Skeletal muscle tissue (tissue), 4 donors: ENCODE data around the gene OLFM1. TPM values are rescaled to one million over a fixed set of nuclear protein-coding genes. Genes with fewer than 3 reads are reported as not detected.

ENCODE experiments used
- H3K27ac ChIP-seq: one replicate; pipeline ENCODE4 v1.7.0; 2013; ENCODE audit warnings: mild to moderate bottlenecking, low read depth, low read length, inconsistent platforms
- H3K27me3 ChIP-seq, 3 donors: one replicate each; pipeline ENCODE4 v1.7.0; 2013; ENCODE audit warnings: low read length in 3 of 3; ENCODE audit not compliant: control insufficient read depth in 3 of 3, insufficient read depth in 3 of 3
- H3K36me3 ChIP-seq, 3 donors: one replicate each; pipeline ENCODE4 v1.7.0; 2013; ENCODE audit warnings: low read length in 3 of 3; ENCODE audit not compliant: control insufficient read depth in 3 of 3, insufficient read depth in 3 of 3
- H3K4me1 ChIP-seq, 3 donors: one replicate each; pipeline ENCODE4 v1.7.0; 2013; ENCODE audit warnings: low read length in 3 of 3, mild to moderate bottlenecking in 3 of 3; ENCODE audit not compliant: control insufficient read depth in 3 of 3, insufficient read depth in 3 of 3
- H3K4me3 ChIP-seq, 3 donors: one replicate each; pipeline ENCODE4 v1.7.0; 2013; ENCODE audit warnings: low read length in 3 of 3
- H3K9ac ChIP-seq, 3 donors: one replicate each; pipeline ENCODE4 v1.7.0; 2013; ENCODE audit warnings: low read length in 3 of 3, mild to moderate bottlenecking in 3 of 3, moderate library complexity in 2 of 3, low read depth in 1 of 3
- H3K9me3 ChIP-seq, 3 donors: one replicate each; pipeline ENCODE4 v1.7.0; 2013; ENCODE audit warnings: low read length in 3 of 3; ENCODE audit not compliant: control insufficient read depth in 3 of 3
- total RNA-seq: library from RNA; depleted of rRNA; stranded (reverse); fragments of >200 nt; gene quantifications from one replicate; pipeline ENCODE4 v1.2.3, GENCODE V29; 2014
- donor health status: Osteomylitis.

Gene OLFM1
- total RNA-seq, 1 donor from 2014 or later, result 2.6 TPM

GRCh38 chr9:135135929-135136315, 48.5 kb downstream of the OLFM1 start:
- Histone ChIP-seq H3K27ac (no peak overlapping the region), H3K9ac (no peak overlapping the region), H3K4me3 (no peak overlapping the region), H3K9me3 (no peaks in the 10 kb centered on the region), H3K4me1 (peaks cover 38 to 69% (median 43%) of the 10 kb centered on the region in 3 donors), H3K27me3 (peaks cover 0 to 22% (median 0%) of the 10 kb centered on the region in 3 donors), H3K36me3 (no peaks in the 10 kb centered on the region)

GRCh38 chr9:135136481-135136880, 49.0 kb downstream of the OLFM1 start:
- peaks cover 38 to 69% (median 43%) of the 10 kb centered on the region in 3 donors for H3K4me1 ChIP-seq
- peak overlapping the region in 1 of 3 donors; percentile 16 for H3K9ac ChIP-seq
- no peaks in the 10 kb centered on the region for H3K36me3 ChIP-seq
- H3K27ac ChIP-seq, result no peak overlapping the region
- H3K9me3 ChIP-seq, result no peaks in the 10 kb centered on the region
- no peak overlapping the region for H3K4me3 ChIP-seq
- peaks cover 0 to 22% (median 0%) of the 10 kb centered on the region in 3 donors for H3K27me3 ChIP-seq

GRCh38 chr9:135136991-135137832, 49.7 kb downstream of the OLFM1 start:
- Histone ChIP-seq H3K9ac (peak overlapping the region in 2 of 3 donors; percentile 45 to 50), H3K27ac (peak overlapping the region; percentile 47), H3K4me3 (no peak overlapping the region), H3K36me3 (no peaks in the 10 kb centered on the region), H3K27me3 (peaks cover 0 to 19% (median 0%) of the 10 kb centered on the region in 3 donors), H3K4me1 (peaks cover 38 to 68% (median 43%) of the 10 kb centered on the region in 3 donors), H3K9me3 (no peaks in the 10 kb centered on the region)

- Histone ChIP-seq H3K27me3 (peaks cover 0 to 20% (median 1%) of the 10 kb centered on the region in 3 donors), H3K9ac (peak overlapping the region in 2 of 3 donors; percentile 6 to 33), H3K4me3 (no peak overlapping the region), H3K9me3 (no peaks in the 10 kb centered on the region), H3K36me3 (no peaks in the 10 kb centered on the region), H3K27ac (no peak overlapping the region), H3K4me1 (peaks cover 38 to 58% (median 43%) of the 10 kb centered on the region in 3 donors)
Measured at GRCh38 chr9:135138078-135138855, 50.8 kb downstream of the OLFM1 start.

DNA sequence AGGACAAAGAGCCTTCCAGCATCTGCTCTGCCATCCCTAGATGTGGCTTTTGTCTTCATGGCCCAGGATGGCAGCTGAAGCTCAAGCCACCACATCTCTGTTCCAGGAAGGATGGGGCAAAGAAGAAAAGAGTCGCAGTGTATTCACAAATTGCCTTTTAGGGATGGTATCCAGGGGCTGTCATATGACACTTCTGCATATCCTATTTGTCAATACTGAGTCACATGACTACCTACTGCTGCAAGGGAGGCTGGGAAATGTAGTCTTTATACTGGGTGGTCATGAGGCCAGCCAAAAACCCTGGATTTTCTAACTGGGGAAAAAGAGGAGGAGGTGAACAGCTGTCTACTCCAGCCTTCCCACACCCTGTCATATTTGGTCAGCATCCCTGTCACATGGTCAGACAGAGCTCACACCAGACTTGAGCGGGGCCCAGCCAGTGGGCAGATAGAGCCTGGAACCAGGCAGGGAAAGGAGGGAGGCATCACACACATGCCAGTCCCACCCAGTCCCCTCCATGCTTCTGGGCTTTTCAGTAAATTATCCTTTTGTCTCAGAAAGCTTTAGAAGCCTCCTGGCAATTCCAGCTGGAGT, 52.0 kb downstream of the OLFM1 start:
- H3K9me3 ChIP-seq, result no peaks in the 10 kb centered on the region
- H3K27ac ChIP-seq, result no peak overlapping the region
- no peak overlapping the region for H3K9ac ChIP-seq
- H3K4me1 ChIP-seq, result peaks cover 28 to 46% (median 31%) of the 10 kb centered on the region in 3 donors
- no peaks in the 10 kb centered on the region for H3K36me3 ChIP-seq
- H3K27me3 ChIP-seq, result peaks cover 0 to 20% (median 3%) of the 10 kb centered on the region in 3 donors
- no peak overlapping the region for H3K4me3 ChIP-seq

- Histone ChIP-seq H3K4me1 (peaks cover 14 to 29% (median 16%) of the 10 kb centered on the region in 3 donors), H3K9me3 (no peaks in the 10 kb centered on the region), H3K9ac (no peak overlapping the region), H3K36me3 (no peaks in the 10 kb centered on the region), H3K27me3 (peaks cover 11 to 33% (median 20%) of the 10 kb centered on the region in 3 donors), H3K27ac (no peak overlapping the region), H3K4me3 (no peak overlapping the region)
Measured at GRCh38 chr9:135141183-135141774, 53.8 kb downstream of the OLFM1 start.

DNA sequence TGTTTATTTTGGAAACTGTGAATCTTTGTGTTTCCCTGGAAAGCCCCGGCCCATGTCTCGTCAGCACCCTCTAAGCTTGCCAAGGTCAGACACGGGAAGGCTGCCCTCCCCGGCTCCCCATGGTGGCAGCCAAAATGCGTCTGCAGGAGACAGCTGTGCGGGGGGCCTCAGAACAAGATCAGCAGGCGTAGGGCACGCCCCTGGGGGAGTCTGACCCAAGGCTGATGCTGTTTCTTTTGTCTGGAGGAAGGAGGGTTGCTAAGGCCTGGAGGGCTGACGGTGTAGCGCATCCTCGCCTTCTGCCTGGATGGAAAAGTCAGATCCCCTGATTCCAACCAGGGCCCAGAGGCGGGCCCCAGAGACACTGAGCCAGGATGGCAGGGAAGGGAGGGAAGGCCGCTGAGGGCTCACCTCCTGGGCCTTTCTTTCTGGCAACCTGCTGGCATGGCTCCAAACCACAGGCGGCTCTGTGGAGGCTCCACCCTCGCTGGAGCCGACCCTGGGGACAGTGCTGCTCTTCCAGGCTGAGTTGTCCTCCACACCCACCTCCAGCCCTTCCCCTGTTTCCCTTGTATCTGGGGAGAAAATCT, 57.2 kb downstream of the OLFM1 start:
- Histone ChIP-seq H3K9me3 (no peaks in the 10 kb centered on the region), H3K4me3 (no peak overlapping the region), H3K27ac (no peak overlapping the region), H3K27me3 (peaks cover 38 to 61% (median 50%) of the 10 kb centered on the region in 3 donors), H3K4me1 (peaks cover 0 to 5% (median 0%) of the 10 kb centered on the region in 3 donors), H3K9ac (no peak overlapping the region), H3K36me3 (no peaks in the 10 kb centered on the region)

DNA sequence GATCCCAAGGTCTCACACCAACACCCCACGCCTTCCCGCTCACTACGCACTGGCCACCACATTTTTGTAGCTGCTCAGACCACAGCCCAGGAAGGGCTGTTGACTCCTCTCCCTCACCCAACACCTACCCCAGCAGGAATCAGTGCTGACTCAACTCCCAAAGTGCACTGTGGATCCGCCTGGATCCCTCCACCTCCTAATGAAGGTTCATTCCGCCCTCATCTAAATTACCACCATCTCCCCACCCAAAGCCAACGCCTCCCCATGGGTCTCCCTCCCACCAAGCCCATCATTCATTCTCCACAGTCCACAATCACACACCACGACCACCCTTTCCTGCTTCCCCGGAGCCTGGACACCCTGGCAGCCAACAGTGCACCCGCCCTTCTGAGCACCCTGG, 57.8 kb downstream of the OLFM1 start:
- Histone ChIP-seq H3K27me3 (peaks cover 38 to 58% (median 51%) of the 10 kb centered on the region in 3 donors), H3K27ac (no peak overlapping the region), H3K9ac (no peak overlapping the region), H3K4me1 (peaks cover 0 to 5% (median 0%) of the 10 kb centered on the region in 3 donors), H3K4me3 (no peak overlapping the region), H3K36me3 (no peaks in the 10 kb centered on the region), H3K9me3 (no peaks in the 10 kb centered on the region)

GRCh38 chr9:135146241-135146640, 58.8 kb downstream of the OLFM1 start:
- Histone ChIP-seq H3K27me3 (peaks cover 42 to 60% (median 54%) of the 10 kb centered on the region in 3 donors), H3K4me3 (no peak overlapping the region), H3K4me1 (peaks cover 0 to 5% (median 0%) of the 10 kb centered on the region in 3 donors), H3K27ac (no peak overlapping the region), H3K9me3 (no peaks in the 10 kb centered on the region), H3K36me3 (no peaks in the 10 kb centered on the region), H3K9ac (no peak overlapping the region)
